HCT116 (cell line): ENCODE measurements around the gene SYT9.

Source experiments
- CBX3 ChIP-seq: IDR thresholded peaks from 2 replicates; pipeline ENCODE4 v1.6.1; 2012; ENCODE audit warnings: low read depth
- CTCF ChIP-seq, 3 experiments: fragments of 200-600 bp in 1 of 3; sonication (generic) in 1 of 3; IDR thresholded peaks in 2 of 3; conservative IDR thresholded peaks in 1 of 3; 2 replicates each; pipeline ENCODE4 v1.5.1; 2012 to 2017; ENCODE audit warnings: low read depth in 2 of 3, low read length in 2 of 3, antibody characterized with exemption in 1 of 3, borderline replicate concordance in 1 of 3, control low read depth in 1 of 3, mild to moderate bottlenecking in 1 of 3, mixed read lengths in 1 of 3, mixed run types in 1 of 3, moderate library complexity in 1 of 3; ENCODE audit not compliant: insufficient read depth in 1 of 3
- EGR1 ChIP-seq: IDR thresholded peaks from 2 replicates; pipeline ENCODE4 v1.6.1; 2012; ENCODE audit warnings: low read depth
- EZH2phosphoT487 ChIP-seq: fragments of 200-600 bp; IDR thresholded peaks from 2 replicates; pipeline ENCODE4 v1.6.1; 2018; ENCODE audit warnings: antibody characterized with exemption, borderline replicate concordance
- MAX ChIP-seq: IDR thresholded peaks from 2 replicates; pipeline ENCODE4 v1.6.1; 2012
- POLR2AphosphoS5 ChIP-seq: IDR thresholded peaks from 2 replicates; pipeline ENCODE4 v1.6.1; 2011; ENCODE audit warnings: mild to moderate bottlenecking, low read depth, low read length, moderate library complexity
- RAD21 ChIP-seq: IDR thresholded peaks from 2 replicates; pipeline ENCODE4 v1.6.1; 2012; ENCODE audit warnings: low read depth, mild to moderate bottlenecking
- SIN3A ChIP-seq: IDR thresholded peaks from 2 replicates; pipeline ENCODE4 v1.6.1; 2012; ENCODE audit warnings: low read depth
- ZFX ChIP-seq: fragments of 450-650 bp; IDR thresholded peaks from 2 replicates; pipeline ENCODE4 v1.6.1; 2017
- TF ChIP-seq, protein P1 (sequence below): IDR thresholded peaks from 2 replicates; pipeline ENCODE4 v1.6.1; 2012; ENCODE audit warnings: low read depth

GRCh38 chr11:7270233-7270865, 18.6 kb downstream of the SYT9 start:
- TF ChIP-seq RAD21 (no peak), EZH2phosphoT487 (no peak), MAX (no peak), POLR2AphosphoS5 (no peak), CTCF (IDR thresholded peaks at IDR 0.05 in 2 of 3, conservative IDR thresholded peaks at IDR 0.05 in 1 of 3; ENCODE audit: borderline replicate concordance in 1 of 3, insufficient read depth in 1 of 3, low read depth in 2 of 3, low read length in 2 of 3) (no peak), ZFX (no peak), SIN3A (no peak), EGR1 (no peak), CBX3 (no peak)
- TF ChIP-seq, protein P1, sequence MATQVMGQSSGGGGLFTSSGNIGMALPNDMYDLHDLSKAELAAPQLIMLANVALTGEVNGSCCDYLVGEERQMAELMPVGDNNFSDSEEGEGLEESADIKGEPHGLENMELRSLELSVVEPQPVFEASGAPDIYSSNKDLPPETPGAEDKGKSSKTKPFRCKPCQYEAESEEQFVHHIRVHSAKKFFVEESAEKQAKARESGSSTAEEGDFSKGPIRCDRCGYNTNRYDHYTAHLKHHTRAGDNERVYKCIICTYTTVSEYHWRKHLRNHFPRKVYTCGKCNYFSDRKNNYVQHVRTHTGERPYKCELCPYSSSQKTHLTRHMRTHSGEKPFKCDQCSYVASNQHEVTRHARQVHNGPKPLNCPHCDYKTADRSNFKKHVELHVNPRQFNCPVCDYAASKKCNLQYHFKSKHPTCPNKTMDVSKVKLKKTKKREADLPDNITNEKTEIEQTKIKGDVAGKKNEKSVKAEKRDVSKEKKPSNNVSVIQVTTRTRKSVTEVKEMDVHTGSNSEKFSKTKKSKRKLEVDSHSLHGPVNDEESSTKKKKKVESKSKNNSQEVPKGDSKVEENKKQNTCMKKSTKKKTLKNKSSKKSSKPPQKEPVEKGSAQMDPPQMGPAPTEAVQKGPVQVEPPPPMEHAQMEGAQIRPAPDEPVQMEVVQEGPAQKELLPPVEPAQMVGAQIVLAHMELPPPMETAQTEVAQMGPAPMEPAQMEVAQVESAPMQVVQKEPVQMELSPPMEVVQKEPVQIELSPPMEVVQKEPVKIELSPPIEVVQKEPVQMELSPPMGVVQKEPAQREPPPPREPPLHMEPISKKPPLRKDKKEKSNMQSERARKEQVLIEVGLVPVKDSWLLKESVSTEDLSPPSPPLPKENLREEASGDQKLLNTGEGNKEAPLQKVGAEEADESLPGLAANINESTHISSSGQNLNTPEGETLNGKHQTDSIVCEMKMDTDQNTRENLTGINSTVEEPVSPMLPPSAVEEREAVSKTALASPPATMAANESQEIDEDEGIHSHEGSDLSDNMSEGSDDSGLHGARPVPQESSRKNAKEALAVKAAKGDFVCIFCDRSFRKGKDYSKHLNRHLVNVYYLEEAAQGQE = no peak
